KMS-11 (cell line): ENCODE results near the gene UGT2A2.

Experiments used
- H2AFZ ChIP-seq: fragments of 200-600 bp; sonication (generic); 2 replicates; pipeline ENCODE4 v1.6.1; 2016; ENCODE audit warnings: antibody characterized with exemption, mixed run types, low read depth
- H3K27ac ChIP-seq: fragments of 200-600 bp; sonication (generic); 2 replicates; pipeline ENCODE4 v1.6.1; 2016; ENCODE audit warnings: mild to moderate bottlenecking, mixed run types
- H3K27me3 ChIP-seq: fragments of 200-600 bp; sonication (generic); 2 replicates; pipeline ENCODE4 v1.6.1; 2017; ENCODE audit warnings: mild to moderate bottlenecking, low read depth, mixed run types, moderate library complexity; ENCODE audit not compliant: insufficient read depth
- H3K36me3 ChIP-seq: fragments of 200-600 bp; sonication (generic); 2 replicates; pipeline ENCODE4 v1.6.1; 2017; ENCODE audit warnings: mild to moderate bottlenecking, mixed run types; ENCODE audit not compliant: insufficient read depth
- H3K4me1 ChIP-seq: fragments of 200-600 bp; sonication (generic); 2 replicates; pipeline ENCODE4 v1.6.1; 2016; ENCODE audit warnings: mild to moderate bottlenecking, low read depth, mixed run types; ENCODE audit not compliant: poor library complexity, severe bottlenecking
- H3K4me2 ChIP-seq: fragments of 200-600 bp; sonication (generic); 2 replicates; pipeline ENCODE4 v1.7.0; 2016; ENCODE audit warnings: mild to moderate bottlenecking, mixed run types
- H3K4me3 ChIP-seq: fragments of 200-600 bp; sonication (generic); IDR thresholded peaks from 2 replicates; pipeline ENCODE4 v1.6.1; 2017; ENCODE audit warnings: low read depth, low read length, mixed read lengths; ENCODE audit not compliant: insufficient read depth
- H3K79me2 ChIP-seq: fragments of 200-600 bp; sonication (generic); 2 replicates; pipeline ENCODE4 v1.6.1; 2016; ENCODE audit warnings: low read depth, mixed run types; ENCODE audit not compliant: insufficient read depth
- H3K9ac ChIP-seq: fragments of 200-600 bp; sonication (generic); 2 replicates; pipeline ENCODE4 v1.6.1; 2016; ENCODE audit warnings: mild to moderate bottlenecking, mixed run types
- H4K20me1 ChIP-seq: fragments of 200-600 bp; sonication (generic); 2 replicates; pipeline ENCODE4 v1.6.1; 2016; ENCODE audit warnings: mild to moderate bottlenecking, mixed run types; ENCODE audit not compliant: insufficient read depth
- CTCF ChIP-seq: fragments of 200-600 bp; sonication (generic); conservative IDR thresholded peaks from 2 replicates; pipeline ENCODE4 v1.6.1; 2017; ENCODE audit warnings: low read depth, mild to moderate bottlenecking, antibody characterized with exemption, low read length, moderate library complexity, mixed read lengths

Gene UGT2A2

DNA sequence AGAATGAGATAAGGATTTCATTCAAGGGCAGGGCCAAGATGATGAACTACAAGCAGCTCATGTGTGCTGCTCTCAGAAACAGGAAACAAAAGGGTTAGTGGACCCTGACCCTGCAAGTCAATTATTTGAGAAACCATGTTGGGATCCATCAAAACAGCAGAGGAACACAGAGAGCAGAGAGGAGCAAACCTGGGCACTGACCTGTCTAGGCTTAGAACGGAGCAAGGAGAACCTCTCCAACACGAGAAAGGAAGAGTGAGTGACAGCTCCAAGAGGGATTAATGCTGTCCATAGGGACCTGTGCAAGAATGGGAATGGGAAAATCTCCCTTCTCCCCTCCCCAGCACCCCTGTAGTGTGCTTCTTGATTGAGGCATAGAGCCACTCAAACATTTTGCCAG is 89.8 kb downstream of the UGT2A2 start:
- H3K36me3 ChIP-seq = no peaks in the 10 kb centered on the region
- H3K27ac ChIP-seq = no peak overlapping the region
- H3K4me3 ChIP-seq = no peak overlapping the region
- H2AFZ ChIP-seq = no peak overlapping the region
- no peak overlapping the region for H3K4me2 ChIP-seq
- H3K4me1 ChIP-seq = no peaks in the 10 kb centered on the region
- no peaks in the 10 kb centered on the region for H3K79me2 ChIP-seq
- H3K9ac ChIP-seq = no peak overlapping the region
- H4K20me1 ChIP-seq = no peaks in the 10 kb centered on the region
- TF ChIP-seq CTCF = no peak
- H3K27me3 ChIP-seq = no peaks in the 10 kb centered on the region

DNA sequence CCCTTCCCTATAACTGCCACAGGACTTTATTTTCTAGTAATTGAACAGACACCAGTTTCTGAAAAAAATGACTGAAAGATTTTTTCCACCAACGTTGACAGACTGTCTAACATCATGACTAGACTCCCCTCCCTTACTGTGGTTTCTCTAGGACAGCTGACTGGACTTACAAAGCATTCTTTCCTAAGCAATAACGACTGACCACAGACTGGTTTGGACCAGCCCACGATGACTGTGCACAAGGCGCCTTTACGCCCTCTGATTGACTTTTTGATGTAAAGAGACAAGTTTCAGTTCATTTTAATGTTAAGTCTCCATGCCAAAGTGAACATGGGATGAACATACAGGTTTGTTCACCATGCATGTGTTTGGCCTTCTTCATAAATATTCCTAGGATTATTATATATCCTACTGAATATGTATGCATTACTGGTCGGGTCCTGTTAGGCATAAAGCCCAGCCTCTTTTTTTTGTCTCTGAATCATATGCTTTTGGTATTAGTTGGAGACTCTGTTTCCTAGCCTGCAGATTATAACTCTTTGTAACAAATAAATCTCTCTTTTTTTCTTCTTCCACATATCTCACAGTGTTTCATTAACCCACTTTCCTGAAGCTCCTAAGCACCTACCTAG is 93.2 kb downstream of the UGT2A2 start:
- H3K79me2 ChIP-seq = no peaks in the 10 kb centered on the region
- H3K27me3 ChIP-seq = no peaks in the 10 kb centered on the region
- no peak overlapping the region for H3K4me3 ChIP-seq
- TF ChIP-seq CTCF = no peak
- no peak overlapping the region for H3K9ac ChIP-seq
- H3K4me2 ChIP-seq = no peak overlapping the region
- H3K27ac ChIP-seq = no peak overlapping the region
- no peaks in the 10 kb centered on the region for H3K4me1 ChIP-seq
- H4K20me1 ChIP-seq = no peaks in the 10 kb centered on the region
- no peak overlapping the region for H2AFZ ChIP-seq
- no peaks in the 10 kb centered on the region for H3K36me3 ChIP-seq
